ENCODE measurements around the gene SLC38A4.

Gene SLC38A4

DNA sequence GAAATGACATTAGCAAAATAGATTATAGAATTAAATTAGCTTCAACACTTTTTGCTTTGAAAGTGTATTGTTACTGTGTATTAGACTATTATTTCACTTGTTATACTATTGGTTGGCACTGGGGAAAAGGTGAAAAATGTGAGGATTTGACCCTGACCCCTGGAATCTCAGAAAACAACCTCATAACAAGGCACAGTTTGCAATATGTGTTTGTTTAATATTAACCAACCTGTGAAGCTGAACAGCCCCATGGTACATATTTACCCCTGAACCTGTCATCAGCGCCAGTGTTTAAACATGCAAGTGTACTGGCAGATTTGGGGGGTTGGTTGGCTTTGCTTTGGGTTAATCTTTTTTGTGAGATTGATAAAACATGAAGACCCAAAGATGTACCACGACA, 11.7 kb downstream of the SLC38A4 start:
- no peak for DNase-seq

DNA sequence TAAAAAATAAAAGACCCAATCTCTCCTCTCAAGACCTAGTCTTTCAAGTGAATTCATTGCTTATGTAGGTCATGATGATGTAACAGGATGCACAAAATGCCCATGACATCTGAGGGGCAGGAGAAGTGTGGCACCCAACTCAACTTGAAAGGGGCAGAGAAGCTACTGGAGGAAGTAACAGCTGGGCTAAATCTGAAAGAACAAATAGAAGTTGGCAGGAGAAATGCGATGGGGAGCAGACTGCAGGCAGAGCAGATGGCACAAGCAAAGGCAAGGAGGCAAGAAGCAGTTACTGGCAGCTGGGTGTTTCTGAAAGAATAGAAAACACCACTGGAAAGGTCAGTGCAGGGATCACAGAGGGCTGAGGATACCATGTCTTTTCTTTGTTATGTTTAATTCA, 14.6 kb downstream of the SLC38A4 start:
- no peak for DNase-seq

GRCh38 chr12:46808955-46809697, 16.7 kb downstream of the SLC38A4 start:
- DNase-seq, result no peak

DNA sequence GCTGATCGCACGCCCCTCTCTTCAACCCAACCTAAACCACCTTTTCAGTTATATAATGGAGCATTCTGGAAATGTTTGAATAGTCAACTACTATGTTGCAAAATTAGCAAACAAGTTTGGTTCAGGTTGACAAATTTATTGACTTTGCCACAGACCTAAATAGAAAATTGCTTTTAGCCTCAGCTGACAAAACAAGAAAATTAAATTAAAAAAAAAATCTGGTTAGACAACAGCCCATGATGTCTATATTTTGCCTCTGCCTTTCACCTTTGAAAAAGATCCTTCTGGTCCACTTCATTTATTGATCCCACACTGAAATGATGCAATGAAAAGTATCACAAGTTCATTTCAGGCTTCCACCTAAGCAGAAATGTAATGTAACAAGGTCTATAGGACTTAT, 17.5 kb downstream of the SLC38A4 start:
- no peak for DNase-seq

- DNase-seq, result no peak
Observed at GRCh38 chr12:46804054-46804453, 21.7 kb downstream of the SLC38A4 start.

DNA sequence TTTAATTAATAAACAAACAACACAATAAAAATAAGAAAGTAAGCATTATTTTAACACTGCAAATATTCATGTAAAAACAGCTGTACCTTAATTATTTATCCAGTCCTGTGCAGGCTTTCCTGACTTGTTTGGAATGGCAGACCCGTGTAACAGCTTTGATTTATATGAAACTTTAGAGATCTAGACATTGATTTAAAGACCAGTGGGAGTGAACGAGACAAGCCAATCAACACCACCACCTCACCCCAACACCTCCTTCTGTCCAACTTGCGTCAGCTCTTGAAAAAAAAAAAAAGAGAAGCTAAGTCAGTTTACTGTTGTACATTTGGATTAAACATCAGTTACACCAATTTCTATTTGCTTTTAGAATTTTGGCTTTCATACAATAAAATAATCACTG, 22.3 kb downstream of the SLC38A4 start:
- no peak for DNase-seq

DNA sequence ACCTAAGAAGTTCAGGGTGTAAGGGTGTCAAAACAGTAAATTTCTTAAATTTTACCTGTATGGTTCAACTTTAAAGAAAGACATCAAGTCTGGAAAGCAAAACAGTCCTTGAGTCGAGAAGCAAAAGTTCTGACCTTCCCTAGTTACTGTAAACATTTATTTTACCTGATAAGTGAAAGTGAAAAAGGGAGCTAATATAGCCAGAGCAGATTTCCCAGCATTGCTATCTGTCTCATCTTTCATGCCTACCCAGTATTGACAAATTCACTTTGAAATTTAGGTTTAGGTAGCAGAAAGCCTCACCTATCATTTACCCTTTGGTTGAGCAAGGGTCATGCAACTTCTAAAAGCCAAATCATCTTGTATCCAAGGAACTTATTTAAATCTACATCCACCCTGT, 24.5 kb downstream of the SLC38A4 start:
- DNase-seq, result no peak

GRCh38 chr12:46800160-46800559, 25.6 kb downstream of the SLC38A4 start:
- DNase-seq, result no peak

DNA sequence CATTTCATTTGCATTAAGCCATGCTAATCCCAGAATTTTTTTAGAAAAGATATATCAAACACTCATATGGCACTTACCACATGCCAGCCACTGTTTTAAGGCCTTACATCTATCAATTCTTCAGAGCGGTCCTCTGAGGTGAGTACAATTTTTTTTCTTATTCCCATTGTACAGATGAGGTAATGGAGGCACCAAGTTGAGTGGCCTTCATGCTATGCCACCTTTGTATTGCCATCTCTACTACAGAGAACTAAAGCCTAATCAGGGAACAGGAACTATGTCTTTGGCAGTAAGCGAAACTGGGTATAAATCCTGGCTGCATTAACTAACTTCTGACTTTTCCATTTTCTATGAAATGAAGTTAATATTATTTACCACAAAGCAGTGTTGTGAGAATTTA, 27.1 kb downstream of the SLC38A4 start:
- DNase-seq, result no peak

DNA sequence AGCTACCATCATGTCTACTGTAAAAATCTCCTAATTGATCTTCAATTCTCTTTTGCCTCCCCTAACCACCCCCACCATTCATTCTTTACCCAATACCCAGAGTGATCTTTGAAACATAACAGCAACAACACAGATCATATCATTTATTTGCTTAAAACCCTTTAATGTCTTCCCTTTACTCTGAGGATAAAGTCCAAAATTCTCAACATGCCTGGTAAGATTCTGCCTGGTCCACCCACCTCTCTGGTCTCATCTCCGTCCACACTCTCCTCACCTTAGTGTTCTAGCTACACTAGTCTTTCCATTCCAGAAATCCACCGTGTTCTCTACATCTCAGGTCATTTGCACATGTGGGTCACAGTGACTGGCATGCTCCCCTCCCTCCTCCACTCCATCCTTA, 27.7 kb downstream of the SLC38A4 start:
- no peak for DNase-seq

DNA sequence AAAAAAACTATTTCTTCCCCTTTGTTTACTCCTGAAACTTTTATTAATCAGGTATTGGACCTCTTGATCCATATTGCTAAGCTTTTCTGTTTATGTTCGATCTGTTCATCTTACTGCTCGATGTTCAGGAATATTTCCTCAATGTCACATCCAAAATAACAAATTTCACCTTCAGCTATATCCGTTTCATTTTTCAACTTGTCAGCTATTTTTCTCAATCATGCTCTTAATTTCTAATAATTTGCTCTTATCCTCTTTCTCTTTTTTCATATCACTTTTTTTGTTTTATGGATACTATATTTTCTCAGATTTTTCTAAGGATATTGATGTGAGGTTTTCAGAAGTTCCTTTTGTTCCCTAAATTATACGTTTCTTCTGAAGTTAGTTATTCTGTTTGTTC, 29.8 kb downstream of the SLC38A4 start:
- DNase-seq, result no peak

GRCh38 chr12:46794593-46795190, 31.1 kb downstream of the SLC38A4 start:
- no peak for DNase-seq

GRCh38 chr12:46792925-46793324, 32.9 kb downstream of the SLC38A4 start:
- no peak for DNase-seq

- DNase-seq, result no peak
Observed at GRCh38 chr12:46790066-46790465, 35.7 kb downstream of the SLC38A4 start.

DNA sequence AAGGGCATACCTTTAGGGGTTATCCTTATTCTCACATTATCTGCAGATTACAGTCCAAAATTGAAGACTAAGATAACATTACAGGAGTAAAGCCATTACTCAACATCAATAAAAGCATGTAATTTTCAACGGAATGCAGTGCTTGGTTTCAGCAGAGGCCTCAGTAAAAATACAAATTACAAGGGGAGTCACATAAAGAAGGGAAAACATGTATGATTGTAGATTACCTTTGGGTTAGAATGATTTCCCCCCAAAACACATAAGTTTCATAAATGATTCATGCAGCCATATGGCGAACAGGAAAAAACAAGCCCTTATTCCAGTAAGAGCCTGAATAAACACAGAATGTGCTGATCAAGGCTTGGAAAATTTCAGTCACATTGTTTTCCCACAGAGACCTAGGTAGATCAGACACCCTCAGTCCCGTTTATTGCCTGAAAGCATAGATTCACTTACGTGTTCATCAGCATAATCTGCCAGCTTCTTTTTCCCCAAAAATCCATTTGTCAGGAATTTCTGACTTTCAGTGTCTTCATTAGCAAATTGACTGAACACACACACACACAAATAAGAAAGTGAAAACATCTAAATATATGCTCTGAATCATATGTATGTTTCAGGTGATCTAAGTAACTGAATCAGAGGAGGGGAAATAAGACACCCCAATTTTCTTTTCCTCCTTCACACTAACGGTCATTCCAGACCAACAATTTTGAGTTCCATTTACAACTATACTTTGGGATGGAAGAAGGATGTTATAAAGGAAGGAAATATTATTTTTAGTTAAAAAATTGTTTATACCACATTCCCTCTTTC, 37.5 kb downstream of the SLC38A4 start:
- no peak for DNase-seq

- no peak for DNase-seq
Observed at GRCh38 chr12:46787496-46788055, 38.2 kb downstream of the SLC38A4 start.

DNA sequence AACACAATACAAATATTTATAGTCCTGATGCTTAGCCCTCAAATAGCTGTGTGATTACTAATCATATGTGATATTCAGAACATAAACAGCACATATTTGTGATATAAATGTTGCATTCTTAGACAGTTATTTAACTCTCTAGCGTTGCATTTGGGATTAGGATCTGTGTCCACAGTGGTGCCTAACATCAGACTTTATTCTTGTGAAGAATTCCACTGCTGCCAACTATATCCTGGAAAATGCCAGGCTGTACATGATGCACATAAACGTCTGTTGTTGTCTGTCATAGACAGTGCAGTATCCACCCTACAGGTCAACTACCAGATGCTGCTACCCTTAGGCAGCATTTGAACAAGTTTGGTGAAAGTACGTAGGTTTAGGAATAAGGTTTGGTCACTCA, 39.0 kb downstream of the SLC38A4 start:
- DNase-seq, result no peak

DNA sequence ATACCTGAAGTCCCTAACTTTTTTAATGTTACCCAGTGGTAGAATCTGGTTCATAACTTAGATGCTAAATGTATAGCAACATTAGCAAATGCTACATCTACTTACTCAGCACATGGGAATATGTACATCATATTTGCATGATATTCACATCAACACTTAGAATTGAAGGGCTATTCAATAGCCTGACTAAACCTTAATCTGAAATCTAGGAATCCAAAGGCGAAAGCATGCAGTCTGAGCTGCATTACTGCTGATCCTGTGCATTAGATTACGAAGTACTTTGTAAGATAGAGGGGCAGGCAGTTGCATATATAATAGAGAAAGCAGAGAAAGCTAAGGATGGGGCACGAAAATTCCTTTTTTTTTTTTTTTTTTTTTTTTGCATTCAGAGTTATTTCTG, 40.4 kb downstream of the SLC38A4 start:
- DNase-seq, result no peak

- no peak for DNase-seq
Observed at GRCh38 chr12:46783871-46784270, 41.9 kb downstream of the SLC38A4 start.

DNA sequence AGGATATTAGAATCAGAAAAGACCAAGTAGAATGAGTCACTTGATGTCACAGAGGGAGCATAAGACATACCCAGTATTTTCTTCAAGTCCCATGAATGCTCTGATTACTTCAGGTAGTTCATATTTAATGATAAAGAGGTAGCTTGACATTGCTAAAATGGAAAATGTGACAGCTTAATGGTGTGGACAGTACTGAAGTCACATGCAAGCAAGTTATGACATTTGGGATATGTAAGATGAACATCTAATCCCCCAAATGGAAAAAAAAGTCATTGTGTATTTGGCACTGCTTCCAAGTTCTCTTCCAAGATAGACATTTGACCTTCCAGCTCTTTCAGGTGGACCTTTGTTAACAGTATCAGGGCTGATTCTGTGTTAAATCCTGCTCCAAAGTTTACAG, 45.9 kb downstream of the SLC38A4 start:
- no peak for DNase-seq

DNA sequence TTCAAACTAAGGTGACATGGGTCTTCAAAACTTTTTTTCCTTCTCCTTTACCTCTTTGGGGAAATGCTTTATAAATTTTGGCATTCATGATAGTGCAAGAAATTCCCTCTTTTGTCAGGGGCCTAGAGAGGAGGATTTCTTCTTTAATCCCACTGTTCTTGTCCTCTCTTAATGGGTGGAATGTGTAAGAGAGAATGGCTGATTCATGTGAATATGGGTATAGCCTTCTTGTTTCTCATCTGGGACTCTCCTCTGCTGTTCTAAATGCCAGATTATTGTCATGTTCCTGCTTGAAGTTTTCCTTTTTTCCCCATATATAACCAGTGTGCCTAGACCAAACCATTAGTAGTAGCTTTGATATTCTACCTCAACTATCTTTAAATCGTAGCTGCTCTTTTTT, 46.7 kb downstream of the SLC38A4 start:
- DNase-seq, result no peak

DNA sequence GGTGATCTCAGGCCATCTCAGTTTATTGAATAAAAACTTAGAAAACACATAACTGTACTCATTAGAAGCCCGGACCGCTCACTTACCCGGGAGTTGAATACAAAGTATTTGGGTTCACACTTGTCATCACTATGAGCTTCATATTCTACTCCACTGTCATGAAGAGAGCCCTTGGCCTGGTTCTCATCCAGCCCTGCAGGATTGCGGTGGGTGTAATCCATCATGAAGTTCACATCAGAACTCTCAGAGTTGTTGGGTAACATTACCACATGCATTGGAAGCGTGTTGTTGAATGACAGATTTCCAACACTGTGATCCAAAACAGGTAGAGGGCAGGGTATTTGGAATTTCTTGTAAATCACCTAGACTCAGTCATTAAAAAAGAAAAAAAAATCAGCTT, 47.4 kb downstream of the SLC38A4 start:
- no peak for DNase-seq

DNA sequence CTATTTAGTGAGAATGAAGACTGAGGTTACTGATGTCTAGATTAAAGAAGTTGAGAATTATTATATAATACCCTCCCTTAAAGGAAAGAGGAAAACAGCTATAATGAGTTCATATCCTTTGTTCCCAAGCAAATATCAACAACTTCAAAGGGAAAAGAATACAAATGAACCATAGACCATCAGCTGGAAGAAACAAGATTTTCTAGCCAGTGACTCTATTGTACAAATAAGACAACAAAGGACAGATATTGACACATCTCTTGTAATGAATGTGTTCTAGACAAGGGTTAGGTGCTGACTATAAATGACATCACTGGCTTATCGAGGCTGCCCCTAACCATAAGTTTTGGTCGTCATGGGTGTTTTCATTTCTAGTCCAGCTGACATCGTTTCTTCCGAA, 48.2 kb downstream of the SLC38A4 start:
- DNase-seq, result no peak

DNA sequence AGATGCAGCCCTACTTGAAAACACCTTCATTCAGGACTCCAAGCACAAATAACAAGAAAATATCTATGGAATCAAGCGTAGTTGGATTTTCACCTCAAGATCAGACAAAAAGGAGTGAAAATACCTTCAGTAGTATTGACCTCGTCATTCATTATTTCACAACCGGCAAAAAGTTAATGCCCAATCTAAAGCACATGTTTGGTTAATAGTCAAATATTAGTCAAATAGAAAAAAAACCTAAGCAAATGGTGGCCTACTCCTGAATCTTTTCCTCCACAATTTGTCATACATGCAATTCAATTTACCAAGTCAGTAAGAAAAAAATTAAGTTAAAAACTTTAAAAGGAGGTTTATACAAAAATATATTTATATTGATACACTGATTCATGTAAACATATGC, 50.0 kb downstream of the SLC38A4 start:
- no peak for DNase-seq
